HG03280 (cell line): ENCODE results near the gene CUL4A.

Experiments used
- ATAC-seq: cut with Tn5 transposase; IDR thresholded peaks from one replicate; pipeline ENCODE4 v1.9.1; 2021; ENCODE audit warnings: mild to moderate bottlenecking, moderate library complexity; ENCODE audit not compliant: unreplicated experiment

CUL4A gene

GRCh38 chr13:113179374-113180230 is 29.8 kb upstream of the CUL4A start:
- ATAC-seq, result no peak

- no peak for ATAC-seq
These were observed 27.4 kb upstream of the CUL4A start for GRCh38 chr13:113182046-113182445.

DNA sequence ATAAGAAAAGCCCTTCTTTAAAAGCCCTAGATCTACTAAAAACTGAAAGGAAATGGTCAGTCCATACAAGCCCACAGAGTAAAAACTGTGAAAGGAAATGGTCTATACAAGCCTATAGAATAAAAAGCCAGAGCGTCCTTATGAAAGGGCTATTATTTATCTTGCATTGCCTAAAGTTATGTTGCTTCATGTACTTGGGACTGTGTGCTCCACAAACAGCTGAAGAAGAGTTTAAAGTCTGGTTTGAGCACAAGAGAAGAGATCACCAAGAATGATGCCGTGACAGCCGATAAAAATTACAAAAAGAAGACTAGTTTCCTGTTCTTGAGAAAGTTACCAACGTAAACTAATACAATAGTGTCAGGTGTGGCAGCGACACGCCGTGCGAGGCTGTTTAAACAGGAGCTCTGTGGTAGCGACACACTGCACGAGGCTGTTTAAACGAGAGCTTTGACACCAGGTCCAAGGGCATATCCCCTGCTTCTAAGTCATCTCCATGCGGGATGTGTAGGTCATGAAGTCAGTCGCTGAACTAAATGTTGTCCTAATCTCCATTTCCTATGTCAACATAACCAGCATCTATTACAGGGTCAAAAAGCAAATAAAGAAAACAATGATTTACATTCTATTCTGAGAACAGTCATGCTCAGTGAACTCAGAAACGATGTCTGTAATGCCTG is 25.8 kb upstream of the CUL4A start:
- ATAC-seq, result no peak

- ATAC-seq, result no peak
These were observed 24.6 kb upstream of the CUL4A start for GRCh38 chr13:113184568-113185440.

- ATAC-seq, result peak; percentile 90
These were observed 23.1 kb upstream of the CUL4A start for GRCh38 chr13:113186061-113186900.

- ATAC-seq, result no peak
These were observed 22.1 kb upstream of the CUL4A start for GRCh38 chr13:113187263-113187669.

DNA sequence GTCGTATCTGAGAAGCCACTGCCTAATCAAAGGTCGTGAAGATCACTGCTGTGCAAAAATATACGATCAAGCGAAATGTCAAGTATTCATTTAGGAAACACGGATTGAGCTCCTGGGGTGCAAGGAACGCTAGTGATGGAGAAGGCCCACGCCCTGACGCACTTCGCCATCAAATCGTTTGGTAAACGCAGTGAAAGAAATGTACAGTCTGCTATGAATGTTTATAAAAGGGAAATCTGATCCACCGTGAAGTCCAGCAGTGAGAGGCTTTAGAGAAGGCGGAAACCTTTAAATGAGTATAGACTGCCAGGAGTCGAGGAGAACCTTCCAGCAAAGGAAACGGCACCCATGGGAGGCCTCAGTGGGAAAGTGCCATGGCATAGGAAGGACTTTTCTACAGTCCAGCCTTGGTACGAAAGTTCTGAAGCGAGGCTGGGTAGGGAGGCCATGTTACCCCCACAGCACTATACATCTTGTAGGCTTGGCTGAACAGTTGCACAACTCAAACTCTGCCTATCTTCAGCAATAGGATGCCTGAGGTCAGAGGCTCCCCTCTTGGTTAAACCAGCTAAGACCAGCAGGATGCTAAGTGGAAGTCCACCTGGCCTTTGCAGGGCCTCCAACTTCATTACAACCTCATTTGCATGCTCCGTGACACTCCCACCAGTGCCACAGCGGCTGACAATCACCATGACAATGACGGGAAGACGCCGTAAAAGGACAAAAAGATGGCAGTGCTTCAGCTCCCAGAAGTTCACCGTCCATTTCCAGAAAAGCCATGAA is 21.3 kb upstream of the CUL4A start:
- ATAC-seq, result no peak

GRCh38 chr13:113190181-113190580 is 19.2 kb upstream of the CUL4A start:
- ATAC-seq, result no peak

- no peak for ATAC-seq
These were observed 17.1 kb upstream of the CUL4A start for GRCh38 chr13:113192279-113192678.

- ATAC-seq, result no peak
These were observed 16.5 kb upstream of the CUL4A start for GRCh38 chr13:113192902-113193301.

GRCh38 chr13:113195360-113195759 is 14.1 kb upstream of the CUL4A start:
- no peak for ATAC-seq

DNA sequence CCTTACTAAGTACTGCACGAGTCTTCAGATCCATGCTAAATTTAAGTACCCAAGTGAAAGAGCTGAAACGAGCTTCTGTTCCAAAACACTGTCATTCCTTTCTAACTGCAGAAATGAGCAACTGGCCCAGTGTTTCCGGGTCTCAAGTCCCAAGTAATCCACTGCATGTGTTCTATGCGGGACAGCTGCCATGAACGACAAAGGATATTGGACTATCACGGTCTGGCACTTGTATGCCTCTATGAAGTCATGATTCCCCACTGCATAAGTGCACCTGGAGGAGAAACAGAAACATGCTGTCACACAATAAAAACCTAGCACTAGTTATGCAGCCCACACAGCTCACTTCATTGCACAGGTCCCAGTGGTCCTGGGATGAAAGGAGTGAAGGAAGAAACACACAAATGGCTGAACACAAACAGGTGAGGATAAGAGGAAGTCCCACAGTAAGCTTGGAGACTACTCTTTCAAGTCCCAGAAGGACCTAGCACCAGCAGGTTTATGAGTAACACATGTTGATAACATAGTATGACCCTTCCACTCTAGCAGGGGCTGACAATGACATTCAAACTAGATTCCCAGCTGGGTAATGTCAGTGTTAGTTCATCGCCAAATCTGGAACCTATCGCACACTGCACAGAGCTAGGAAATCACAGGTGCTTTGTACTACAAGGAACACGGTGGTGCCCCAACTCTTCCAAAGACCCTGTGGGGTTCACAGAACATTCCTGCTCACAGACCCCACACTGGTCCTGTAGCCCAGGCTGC is 12.3 kb upstream of the CUL4A start:
- ATAC-seq, result no peak

DNA sequence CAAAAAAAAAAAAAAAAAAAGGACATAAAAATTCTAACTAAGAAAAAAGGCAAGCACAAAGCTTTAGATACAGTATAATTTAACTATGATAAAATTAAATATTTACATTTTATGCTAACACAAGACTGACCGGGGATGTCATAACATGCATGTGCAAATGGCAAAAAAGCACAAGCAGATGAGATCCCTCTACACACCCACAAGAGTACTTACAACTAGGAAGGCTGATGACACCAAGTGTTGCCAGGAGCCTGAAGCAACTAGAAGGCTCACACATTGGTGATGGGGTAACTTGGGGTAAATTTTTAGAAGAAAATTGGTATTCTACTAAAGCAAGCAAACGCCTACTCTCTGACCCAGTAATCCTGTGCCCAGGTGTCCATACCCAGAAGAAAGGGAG is 7.6 kb upstream of the CUL4A start:
- no peak for ATAC-seq

DNA sequence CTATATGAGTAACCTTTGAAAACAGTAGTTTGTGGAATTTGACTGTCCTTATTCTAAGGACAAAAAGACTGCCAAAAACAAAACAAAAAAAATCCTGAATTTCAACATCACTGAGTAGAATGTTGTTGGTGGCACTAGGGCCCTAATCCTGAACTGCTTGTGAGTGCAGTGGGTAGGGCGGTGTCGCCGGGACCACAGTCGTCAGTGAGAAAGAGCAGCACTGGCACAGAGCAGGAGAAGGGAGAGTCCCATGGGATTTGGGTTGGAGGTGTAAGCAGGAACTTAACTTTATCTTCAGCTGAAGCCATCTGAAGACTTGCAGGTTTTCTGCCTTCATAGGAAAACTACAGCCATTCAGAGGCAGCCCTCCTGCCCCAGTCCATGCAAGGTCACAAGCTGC is 6.5 kb upstream of the CUL4A start:
- no peak for ATAC-seq

DNA sequence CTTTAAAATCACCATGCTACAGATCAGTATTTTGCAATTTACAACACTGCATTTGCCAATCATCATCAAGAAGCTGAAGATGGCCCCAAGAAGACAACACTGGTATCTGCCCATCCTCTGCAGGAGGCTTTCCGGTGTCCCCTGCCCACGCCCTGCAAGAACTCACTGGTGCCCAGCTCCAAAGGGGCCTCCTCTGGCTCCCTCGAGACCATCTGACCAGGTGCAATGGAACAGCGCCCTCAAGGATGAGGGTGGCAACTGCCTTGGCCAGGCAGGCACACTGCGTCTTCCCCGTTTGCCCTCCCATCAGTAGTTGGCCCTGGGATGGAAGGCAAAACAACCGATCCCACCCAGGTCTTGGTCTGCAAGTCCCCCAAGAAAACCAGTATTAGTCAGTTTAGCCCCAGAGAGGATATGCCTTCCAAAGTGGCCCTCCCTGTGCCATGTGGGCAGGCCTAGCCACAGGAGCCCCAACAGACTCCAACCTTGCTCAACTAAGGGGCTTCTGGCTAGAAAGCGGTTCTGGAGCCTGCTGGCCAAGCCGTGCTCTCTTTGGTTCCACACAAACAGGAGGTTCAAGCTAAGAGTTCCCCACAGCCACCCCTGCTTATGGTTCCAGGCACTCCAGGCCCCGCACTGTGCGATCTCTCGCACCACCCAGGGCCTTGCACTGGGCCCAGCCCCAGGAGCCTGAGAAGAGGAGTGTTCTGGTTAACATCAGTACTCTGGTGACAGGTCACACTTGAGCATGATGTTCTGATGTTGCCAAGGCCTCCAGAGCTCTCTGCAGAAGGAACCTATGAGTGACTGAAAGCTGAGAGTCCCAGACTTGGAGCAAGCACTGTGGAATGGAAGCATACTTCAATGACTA is 5.7 kb upstream of the CUL4A start:
- ATAC-seq, result no peak

DNA sequence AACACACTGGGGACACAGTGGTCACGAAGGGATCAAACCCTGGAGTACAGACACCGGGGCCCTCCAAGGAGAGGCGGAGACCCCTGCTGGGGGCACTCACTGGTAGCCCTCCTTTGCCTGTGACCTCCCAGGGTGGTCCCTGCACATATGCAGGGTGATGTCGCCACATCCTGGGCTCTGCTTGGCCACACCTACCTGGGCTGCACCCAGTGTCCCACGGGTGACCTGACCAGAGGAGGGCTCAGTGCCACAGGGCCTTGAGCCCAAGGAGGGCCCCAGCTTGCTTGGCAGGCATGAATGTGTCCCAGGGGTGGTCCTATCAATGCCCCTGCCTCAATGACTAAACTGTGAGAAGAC is 5.1 kb upstream of the CUL4A start:
- no peak for ATAC-seq

- no peak for ATAC-seq
These were observed 3.9 kb upstream of the CUL4A start for GRCh38 chr13:113205428-113205931.

- no peak for ATAC-seq
These were observed 2.0 kb upstream of the CUL4A start for GRCh38 chr13:113207460-113207859.
